Spleen (tissue), 7 donors: Measurements from ENCODE around the gene TEX22.

Source experiments
- CTCF ChIP-seq, 11 experiments: fragments of 200-600 bp in 7 of 11; fragments of 450-650 bp in 4 of 11; sonication (generic) in 4 of 11; IDR thresholded peaks in 8 of 11; conservative IDR thresholded peaks in 3 of 11; 1 replicate in 7 of 11; 2 replicates in 4 of 11; pipeline versions ENCODE4 v1.4.0 to v1.8.0; 2016 to 2021; ENCODE audit warnings: antibody characterized with exemption in 11 of 11, inconsistent platforms in 4 of 11, mild to moderate bottlenecking in 1 of 11
- POLR2A ChIP-seq, 3 donors: fragments of 450-650 bp; IDR thresholded peaks; one replicate each; pipeline ENCODE4 v1.5.1; 2017; ENCODE audit warnings: antibody characterized with exemption in 3 of 3, mild to moderate bottlenecking in 1 of 3
- donor health status: DM: no; HTN: no; CAD: no; lungs with moderate emphysema.
- donor health status: DM: no; HTN: no; CAD: no.
- donor health status: DM: no; HTN: no; CAD: no.

GRCh38 chr14:105442834-105443233 is 44.5 kb downstream of the TEX22 start:
- TF ChIP-seq CTCF (IDR thresholded peaks at IDR 0.05 in 8 of 11, conservative IDR thresholded peaks at IDR 0.05 in 3 of 11): no peak
- TF ChIP-seq POLR2A (IDR thresholded peaks at IDR 0.05): no peak
